Activated gamma-delta T cell treated with Interleukin-2 at 50 U/mL for 16 hours (primary cell): Measurements from ENCODE around the gene TCF15.
"Not testable (repeated sequence)": the region's sequence is repeated elsewhere in the genome, so short reads cannot be mapped to it uniquely, and the experiment has no call there.

Source experiments
- DNase-seq: peaks from one replicate; pipeline ENCODE4 v3.0.0-alpha.2; 2020

Gene TCF15

DNA sequence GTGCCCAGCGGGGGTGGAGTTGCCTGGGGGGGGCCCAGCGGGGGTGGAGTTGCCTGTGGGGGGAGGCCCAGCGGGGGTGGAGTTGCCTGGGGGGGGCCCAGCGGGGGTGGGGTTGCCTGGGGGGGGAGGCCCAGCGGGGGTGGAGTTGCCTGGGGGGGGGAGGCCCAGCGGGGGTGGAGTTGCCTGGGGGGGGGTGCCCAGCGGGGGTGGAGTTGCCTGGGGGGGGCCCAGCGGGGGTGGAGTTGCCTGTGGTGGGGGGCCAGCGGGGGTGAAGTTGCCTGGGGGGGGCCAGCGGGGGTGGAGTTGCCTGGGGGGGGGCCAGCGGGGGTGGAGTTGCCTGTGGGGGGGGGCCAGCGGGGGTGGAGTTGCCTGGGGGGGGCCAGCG is 31.9 kb upstream of the TCF15 start:
- not testable (repeated sequence) for DNase-seq

DNA sequence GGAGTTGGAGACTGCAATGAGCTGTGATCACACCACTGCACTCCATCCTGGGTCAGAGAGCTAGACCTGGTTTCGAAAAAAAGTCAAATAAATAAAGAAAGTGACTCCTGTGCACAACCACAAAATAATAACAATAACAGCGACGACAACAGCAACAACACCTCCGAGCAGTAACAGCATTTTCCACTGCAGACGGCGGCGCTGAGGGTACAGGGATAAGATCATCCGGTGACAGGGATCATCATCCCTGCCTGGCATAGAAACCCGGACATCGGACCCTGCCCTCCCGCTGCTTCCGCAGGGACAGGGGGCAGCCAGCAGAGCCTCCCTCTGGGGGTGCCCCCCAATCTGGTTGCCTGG is 31.4 kb upstream of the TCF15 start:
- DNase-seq, result no peak

DNA sequence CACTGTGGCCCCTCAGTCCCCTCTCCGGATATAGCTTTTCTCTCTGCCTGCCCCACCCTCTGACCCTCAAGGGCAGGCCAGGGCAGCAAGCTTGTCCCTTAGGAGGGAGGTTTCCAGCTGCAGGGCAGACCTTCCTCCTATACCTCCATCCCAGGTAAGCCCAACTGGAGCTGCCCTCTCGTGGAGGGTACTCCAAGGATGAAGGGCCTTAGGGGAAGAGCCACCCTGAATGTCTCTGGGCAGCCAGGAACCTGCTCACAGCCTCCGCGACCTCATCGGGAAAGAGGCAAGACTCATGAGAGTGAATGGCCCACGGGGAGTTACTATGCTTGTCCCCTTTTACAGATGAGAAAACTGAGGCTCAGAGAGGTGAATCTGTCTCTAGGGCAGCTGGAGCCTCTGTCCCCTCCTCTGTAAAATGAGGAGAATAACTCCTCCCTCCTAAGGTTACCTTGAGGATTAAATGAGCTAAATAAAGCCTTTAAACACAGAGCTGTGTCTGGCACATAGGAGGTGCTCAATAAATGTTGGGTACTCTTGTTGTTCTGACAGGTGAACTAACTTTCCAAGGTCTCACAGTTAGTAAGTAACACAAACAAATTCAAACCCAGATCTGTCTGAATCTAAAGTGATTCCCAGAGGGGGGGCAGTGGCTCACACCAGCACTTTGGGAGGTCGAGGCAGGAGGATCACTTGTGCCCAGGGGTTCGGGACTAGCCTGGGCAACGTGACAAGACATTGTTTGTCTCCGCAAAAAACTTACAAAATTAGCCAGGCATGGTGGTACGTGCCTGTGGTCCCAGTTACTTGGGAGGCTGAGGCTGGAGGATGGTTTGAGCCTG is 30.8 kb upstream of the TCF15 start:
- no peak for DNase-seq

DNA sequence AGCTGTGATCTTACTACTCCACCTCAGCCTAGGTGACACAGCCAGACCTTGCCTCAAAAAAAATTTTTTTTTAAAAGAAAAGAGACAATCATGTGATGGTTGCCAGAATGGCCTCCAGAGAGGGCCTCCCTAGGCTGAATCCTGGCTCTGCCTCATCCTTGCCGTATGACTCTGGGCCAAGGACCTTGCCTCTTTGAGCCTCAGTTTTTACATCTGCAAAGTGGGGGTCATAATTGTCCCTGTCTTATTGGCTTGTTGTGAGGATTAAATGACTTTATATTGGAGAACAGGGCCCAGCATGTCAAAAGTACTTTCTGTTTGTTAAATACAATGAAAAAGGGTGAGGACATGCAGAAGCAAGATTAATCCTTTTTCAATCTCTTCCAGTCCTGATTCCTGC is 28.5 kb upstream of the TCF15 start:
- DNase-seq, result no peak

DNA sequence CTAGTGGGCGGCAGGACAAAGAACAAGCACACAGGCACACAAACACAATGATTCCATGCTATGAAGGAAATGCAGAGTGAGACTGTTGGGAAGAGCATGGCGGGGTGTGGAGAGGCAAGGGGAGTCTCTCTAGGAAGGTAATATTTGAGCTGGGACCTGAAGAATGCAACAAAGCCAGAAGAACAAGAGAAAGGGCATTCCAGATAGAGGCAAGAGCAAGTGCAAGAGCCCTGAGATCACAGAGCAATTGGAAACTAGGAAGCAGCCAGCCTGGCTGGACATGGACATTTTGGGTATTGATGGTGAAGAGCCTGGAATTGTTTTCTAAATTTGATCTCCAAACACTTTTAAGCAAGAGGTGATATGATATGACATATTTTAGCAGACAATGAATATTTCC is 27.4 kb upstream of the TCF15 start:
- no peak for DNase-seq

DNA sequence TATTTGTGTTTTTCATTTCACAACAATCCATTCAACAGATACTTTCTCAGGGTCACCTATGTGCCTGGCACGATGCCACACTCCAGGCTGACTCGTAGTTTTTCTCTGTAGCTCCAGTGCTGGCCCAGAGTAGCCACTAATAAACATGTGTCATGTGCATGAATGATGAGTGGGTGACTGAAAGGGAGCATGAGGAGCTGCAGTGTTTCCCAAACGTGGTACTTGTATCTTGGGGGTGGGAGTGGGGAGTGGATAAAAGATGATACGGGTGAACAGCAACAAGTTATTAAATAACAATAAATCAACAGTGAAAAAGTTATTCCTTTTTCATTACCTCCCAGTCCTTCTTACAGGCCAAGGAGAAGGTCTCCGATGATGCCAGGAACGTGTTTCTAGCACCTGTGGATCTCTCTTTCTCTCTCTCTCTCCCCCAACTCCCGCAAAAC is 25.8 kb upstream of the TCF15 start:
- DNase-seq, result no peak

DNA sequence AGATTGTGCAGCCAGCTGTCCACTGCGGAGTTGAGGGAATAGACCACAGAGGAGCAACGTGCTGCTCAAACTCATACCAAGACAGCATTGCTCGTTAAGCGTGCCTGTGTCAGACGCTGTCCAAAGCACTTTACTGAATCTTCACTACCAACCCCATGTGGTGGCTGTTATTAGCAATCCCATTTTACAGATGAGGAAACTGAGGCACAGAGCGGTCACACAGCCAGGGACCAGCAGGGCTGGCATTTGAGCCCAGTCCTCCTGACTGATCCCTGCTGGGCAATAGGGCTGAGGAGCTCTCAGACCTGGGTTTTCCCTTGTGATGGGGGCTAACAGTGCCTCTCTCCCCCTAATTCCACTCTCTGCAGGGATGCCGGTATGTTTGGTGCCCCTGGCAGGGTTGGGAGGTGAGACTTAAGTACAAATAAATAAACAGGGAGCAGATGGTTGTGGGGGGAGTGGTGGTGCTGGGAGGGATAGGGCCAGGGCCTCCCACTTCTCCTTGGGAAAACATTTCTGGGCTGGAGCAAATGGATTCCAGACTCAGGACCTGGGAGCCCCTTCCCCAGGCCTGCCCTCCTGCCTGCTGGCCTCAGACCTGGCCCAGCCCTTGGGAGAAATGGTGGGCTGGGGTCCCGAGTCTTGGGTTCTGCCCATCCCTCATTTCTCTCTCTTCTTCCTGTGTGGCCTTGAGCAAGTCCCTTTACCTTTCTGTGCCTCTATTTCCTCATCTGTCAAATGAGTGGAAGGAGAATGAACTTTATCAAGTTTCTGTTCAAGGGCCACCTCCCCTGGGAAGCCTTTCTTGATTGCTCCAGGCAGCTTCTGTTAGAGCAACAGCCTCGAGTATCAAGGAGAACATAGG is 25.2 kb upstream of the TCF15 start:
- DNase-seq, result no peak

DNA sequence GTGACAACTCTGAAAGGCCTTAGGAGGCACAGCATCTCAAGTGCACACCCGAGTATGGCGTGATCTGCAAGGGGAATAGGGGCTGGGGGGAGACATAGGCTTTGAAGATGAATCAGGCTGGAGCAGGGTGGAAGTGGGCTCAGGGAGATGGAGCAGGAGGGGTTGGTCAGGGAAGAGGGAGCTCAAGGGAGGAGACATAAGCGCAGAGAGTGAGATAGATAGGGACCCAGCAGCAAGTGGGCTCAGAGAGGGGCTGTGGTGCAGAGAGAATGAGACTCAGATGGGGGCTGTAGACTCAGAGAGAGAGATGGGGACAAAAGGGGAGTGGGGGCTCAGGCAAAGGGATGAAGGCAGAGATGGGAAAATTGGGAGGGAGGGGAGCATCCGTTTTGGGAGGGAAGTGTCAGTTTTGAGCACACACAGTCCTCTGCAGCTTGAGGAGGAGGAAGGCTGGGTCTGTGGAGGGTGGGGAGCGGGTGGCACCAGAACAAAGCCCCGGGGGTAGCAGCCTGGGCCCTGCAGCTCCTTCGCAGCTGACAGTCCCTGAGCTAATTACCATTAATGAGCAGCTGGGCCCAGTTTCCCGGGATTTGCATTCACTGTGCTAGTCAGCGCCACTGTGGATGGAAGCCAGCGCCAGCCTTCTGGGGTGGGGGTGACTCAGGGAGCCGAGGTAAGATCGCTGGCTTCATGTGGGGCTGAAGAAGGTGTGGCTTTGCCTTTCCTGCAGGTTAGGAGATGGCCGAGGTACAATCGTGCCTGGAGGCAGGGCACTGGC is 24.2 kb upstream of the TCF15 start:
- no peak for DNase-seq

DNA sequence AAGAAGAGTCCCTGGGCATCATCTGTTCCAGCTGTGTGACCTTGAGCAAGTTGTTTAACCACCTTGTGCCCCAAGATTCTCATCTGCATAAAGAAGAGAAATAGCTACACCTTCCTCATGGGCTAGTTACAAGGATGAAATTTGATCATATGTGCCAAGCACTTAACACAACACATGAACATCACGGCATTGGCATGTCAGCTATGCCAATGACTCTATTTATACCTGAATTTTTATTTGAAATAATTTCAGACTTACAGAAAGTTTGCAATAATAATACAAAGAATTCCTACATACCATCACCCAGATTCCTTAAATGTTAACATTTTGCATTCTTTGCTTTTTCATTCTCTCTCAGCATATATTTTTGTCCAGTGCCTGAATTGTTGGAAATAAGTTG is 21.0 kb upstream of the TCF15 start:
- DNase-seq, result no peak

DNA sequence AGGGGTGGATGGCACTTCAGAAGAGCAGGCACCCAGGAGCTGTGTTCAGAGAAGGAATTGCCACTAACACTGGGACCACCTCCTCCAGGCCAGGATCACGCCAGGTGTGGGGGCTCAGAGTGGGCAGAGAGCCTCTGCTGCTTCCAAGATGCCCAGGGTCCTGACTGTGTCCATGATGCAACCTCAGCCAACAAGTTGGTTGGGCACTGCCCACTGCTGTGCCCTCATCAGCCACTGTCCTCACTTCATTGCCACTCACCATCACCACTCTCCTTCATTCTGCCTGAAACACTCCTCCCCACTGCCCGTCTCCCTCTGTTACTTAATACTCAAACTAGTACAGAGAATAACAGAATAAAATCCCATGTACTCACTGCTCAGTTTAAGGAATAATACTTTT is 16.5 kb upstream of the TCF15 start:
- DNase-seq, result no peak

DNA sequence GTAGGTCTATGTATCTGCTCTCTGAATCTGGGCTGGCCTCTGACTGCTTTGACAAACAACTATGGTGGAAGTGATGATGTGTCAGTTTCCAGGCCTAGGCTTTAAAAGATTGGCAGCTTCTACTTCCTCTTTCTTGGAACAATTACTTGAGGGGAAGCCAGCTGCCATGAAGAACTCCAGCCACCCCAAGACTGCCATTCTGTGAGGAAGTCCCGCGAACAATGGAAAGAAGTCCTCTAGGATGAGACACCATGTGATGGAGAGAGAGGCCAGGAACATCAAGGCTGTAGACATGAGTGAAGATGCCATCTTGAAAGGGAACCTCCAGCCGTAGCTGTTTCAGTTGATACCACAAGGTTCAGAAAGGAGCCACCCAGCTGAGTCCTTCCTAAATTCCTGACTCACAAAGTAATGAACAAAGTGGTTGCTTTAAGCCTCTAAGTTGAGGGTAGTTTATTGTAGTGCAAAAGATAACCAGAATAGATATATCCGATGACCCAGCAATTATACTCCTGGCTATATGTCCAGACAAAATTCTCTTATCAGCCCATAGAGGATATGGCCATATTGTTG is 15.3 kb upstream of the TCF15 start:
- DNase-seq, result no peak

DNA sequence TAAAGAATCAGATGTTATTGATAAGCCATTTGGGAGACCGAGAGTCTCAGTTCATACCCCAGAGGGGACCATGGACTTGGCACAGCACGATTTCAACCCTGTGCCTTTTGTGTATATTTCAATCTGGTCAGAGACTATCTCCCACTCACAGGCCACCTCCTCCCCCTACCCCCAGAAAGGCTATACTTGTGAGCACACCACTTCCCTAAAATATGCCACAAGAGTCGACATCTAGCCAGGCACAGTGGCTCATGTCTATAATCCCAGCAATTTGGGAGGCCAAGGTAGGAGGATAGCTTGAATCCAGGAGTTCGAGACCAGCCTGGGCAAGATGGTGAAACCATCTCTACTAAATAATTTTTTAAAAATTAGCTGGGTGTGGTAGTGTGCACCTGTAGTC is 13.6 kb upstream of the TCF15 start:
- no peak for DNase-seq

DNA sequence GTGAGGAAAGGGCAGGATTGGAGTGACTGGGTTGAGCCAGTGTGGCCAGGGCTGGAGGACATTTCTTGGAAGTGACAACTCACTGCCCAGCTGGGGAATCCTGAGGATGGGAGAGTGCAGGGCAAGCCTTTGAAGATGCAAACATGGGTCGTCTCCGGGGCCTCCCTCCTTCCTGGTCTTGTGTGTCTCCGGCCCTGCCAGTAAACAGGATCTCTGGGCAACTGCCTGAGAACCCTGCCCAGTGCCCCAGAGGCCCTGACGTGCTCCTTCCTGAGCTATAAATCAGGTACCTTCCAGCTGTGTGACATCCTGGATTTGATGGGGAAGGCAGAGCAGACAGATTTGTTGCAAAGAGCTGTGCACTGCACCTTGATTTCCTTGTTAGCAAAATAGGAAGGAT is 12.9 kb upstream of the TCF15 start:
- DNase-seq, result no peak

DNA sequence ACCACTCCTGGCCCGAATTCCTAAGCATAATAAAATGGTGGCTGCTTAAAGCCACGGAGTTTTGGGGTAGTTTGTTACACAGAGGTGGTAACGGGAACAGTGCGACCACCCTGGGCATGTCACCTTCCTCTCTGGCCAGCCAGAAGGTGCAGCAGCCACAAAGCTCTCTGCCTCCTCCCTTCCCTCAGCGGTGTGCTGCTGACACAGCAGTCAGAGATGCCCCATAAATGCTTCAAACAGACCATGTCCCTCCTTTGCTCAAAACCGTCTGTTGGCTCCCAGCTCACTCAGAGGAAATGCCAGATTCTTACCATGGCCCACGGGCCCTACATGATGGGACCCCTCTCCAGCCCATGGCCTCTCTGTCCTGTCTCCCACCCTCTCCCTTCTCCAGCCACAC is 12.1 kb upstream of the TCF15 start:
- DNase-seq, result no peak

DNA sequence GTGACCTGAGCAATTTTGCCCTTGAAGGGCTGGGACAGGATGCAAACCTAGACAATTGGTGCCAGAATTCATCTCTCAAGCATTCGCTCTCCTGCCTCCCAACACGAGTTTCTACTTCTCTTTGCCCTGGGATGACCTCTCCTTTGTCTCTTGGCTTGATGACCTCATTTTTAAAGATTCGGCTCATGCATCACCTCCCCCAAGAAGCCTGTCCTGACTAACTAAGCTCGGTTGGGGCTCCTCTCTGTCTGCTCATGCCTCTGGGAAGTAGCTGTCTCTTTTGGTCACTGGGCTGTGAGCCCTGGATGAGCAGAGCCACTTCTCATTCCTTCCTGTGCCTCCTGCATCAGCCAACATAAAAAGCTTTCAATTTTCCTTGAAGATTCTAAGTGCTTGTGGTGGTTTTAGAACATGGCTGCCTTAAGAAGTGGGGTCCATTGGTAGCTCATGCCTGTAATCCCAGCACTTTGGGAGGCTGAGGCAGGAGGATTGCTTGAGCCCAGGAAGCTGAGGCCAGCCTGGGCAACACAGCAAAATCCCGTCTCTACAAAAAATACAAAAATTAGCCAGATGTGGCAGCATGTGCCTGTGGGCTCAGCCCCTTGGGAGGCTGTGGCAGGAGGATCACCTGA is 11.1 kb upstream of the TCF15 start:
- no peak for DNase-seq

DNA sequence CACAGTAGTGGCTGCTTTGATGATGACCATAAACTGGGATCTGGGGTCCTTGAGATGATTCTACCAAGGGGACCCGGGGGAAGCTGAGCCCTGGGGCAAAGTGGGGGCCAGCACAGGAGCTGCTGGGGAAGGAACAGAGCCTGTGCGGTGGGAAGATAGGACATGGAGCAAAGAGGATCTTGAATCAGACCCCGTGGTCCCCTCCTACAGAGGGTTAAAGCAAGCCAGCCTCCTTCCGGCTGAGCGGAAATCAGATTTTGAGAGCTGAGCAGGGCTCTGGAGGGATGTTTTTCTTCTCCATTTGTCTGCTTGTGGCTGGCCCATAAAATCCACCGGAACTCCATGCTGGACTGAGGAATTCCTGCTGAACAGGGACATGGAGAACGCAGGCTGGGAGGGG is 10.1 kb upstream of the TCF15 start:
- DNase-seq, result no peak

DNA sequence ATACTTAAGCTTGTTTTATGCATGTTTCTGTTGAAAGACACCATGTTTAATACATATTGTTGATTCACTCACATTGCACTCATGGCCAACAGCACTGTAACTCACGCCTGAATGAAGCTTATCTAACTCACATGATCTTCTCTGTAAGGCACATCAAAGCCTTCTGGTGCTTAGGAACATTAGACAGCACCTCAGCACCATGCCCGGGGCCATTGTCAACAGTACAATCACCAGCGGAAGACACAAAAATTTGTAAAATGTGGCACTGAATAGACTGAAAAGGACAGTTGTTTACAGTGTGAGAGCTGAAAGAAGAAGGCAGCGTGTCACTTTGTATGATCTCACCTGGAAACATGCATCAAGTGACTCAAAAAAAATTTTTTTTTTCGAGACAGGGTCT is 8.9 kb upstream of the TCF15 start:
- DNase-seq, result no peak

DNA sequence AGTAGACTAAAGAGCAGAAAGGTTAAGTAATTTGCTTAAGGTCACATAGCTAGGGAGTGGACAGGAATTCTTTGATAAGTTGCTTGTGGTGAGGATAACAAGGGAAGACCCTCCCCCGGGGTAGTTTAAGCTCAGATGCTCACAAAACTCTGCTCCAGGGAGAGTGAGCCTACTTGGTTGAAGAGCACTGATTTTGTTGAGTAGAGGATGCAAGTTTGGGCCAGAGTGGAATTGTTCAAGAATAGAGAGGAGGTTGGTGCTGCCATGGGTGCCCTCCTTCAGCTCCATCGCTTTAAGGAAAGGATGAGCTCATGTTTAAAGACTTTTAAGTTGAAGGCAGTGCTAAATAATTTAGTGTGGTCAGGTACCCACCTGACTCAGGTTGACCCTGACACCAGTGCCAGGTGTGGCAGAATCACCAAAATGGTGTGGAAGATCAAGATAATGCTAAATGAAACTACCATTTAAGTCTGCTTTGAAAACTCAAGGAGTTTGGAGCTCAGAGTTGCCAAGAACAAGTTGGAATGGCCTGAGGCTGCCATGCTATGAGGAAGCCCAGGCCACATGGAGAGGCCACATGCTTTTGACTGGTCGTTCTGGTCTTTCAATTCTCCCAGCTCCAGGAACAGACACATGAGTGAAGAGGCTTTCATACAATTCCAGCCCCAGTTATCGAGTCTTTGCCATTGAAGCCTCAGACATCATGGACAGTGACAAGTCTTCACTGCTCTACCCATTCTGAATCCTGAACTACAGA is 8.0 kb upstream of the TCF15 start:
- DNase-seq, result no peak

DNA sequence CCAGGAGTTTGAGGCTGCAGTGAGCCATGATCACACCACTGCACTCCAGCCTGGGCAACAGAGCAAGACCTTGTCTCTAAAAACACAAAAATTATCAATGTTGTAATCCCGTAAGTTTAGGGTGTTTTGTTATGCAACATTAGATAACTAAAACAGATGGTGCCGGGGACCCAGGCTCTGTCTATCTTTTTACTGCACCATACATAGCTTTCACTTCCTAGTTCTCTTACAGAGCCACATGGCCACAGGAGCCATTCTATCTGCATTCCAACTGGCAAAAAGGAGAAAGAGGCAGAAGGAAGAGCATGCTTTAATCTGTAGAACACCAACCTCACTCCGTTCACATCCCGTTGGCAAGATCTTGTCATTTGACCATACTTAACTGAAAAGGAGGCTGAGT is 5.4 kb upstream of the TCF15 start:
- DNase-seq, result no peak

DNA sequence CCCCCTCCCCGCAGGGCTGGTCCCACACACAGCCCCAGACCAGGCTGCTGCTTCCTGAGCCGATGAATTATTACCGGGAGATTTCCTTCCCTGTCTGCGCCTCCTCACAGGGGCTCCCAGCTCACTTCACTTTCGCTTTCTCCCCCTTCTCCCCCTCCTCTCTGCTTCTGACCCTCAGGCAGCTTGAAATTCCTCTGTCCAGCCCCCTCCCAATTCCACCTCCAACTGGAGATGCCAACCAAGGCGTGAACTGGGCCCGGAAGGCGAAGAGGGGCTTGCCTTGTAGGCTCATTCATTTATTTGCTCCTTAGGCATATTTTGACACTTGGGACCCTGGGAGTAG is 1.7 kb upstream of the TCF15 start:
- DNase-seq, result no peak

DNA sequence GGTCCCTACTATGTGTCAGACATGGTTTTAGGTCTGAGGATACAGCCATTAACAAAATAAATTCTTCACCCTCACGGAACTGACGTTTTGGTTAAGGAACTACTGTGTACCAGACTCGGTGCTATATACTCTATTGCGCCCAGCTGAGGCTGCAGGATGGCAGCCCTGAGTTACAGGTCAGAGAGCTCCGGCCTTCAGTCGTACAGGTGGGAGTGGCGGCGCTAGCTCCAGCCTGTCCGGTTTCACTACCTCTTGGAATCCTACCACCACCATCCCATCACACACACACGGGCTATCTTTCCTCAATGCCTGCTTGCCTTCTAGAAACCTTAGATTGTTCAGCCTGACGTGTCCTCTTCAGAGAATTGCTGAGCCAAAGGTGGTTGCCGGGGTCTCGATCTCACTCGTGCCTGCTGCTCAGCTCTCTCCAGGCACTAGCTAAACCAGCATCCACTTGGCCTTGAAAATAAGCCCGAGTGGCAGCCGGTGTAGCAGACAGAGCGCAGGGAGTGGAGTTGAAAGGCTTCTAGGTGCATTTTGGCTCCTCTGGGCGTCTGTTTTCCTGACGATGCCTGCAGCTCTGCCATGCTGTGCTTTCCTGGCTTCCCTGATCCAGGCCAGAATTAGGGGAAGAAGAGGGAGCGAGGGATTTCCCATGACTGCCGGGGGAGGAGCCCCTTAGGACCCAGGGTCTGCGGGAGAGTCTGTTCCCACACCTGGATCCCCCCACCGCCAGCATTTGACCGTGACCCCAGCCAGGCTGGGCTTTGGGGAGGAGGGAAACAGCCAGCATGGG is 1.1 kb upstream of the TCF15 start:
- DNase-seq, result no peak
